Osteoblast (primary cell): ENCODE data around the gene RFTN1. TPM values are rescaled to one million over a fixed set of nuclear protein-coding genes. Genes with fewer than 3 reads are reported as not detected.

Experiments used
- DNase-seq: peaks from one replicate; pipeline ENCODE4 v3.0.0; 2011; ENCODE audit warnings: low spot score, mixed read lengths; ENCODE audit not compliant: insufficient read length; ENCODE audit errors: missing footprints
- H2AFZ ChIP-seq: 2 replicates; pipeline ENCODE4 v1.6.0; 2011; ENCODE audit warnings: mild to moderate bottlenecking, low read length
- H3K27ac ChIP-seq: 2 replicates; pipeline ENCODE4 v1.5.1; 2011; ENCODE audit warnings: mild to moderate bottlenecking, low read depth, low read length, moderate library complexity
- H3K27me3 ChIP-seq: 2 replicates; pipeline ENCODE4 v1.6.0; 2012; ENCODE audit warnings: mild to moderate bottlenecking, control low read depth, inconsistent platforms, low read length, moderate library complexity; ENCODE audit not compliant: insufficient read depth
- H3K36me3 ChIP-seq: 2 replicates; pipeline ENCODE4 v1.5.1; 2011; ENCODE audit warnings: mild to moderate bottlenecking, low read length, control low read depth, moderate library complexity; ENCODE audit not compliant: insufficient read depth
- H3K4me1 ChIP-seq: 2 replicates; pipeline ENCODE4 v1.5.1; 2011; ENCODE audit warnings: mild to moderate bottlenecking, low read length, control low read depth, moderate library complexity; ENCODE audit not compliant: insufficient read depth
- H3K4me2 ChIP-seq: 2 replicates; pipeline ENCODE4 v1.6.0; 2011; ENCODE audit warnings: mild to moderate bottlenecking, low read length; ENCODE audit not compliant: insufficient read depth
- H3K4me3 ChIP-seq: fragments of 200-600 bp; sonication (generic); 3 replicates; pipeline ENCODE4 v1.5.1; 2012; ENCODE audit warnings: mild to moderate bottlenecking, low read length, inconsistent platforms; ENCODE audit not compliant: insufficient read depth
- H3K79me2 ChIP-seq: 2 replicates; pipeline ENCODE4 v1.6.0; 2012; ENCODE audit warnings: mild to moderate bottlenecking, low read length, control low read depth, inconsistent platforms; ENCODE audit not compliant: insufficient read depth
- H3K9me3 ChIP-seq: 2 replicates; pipeline ENCODE4 v1.5.1; 2011; ENCODE audit warnings: low read depth, low read length, control low read depth
- H4K20me1 ChIP-seq: 2 replicates; pipeline ENCODE4 v1.6.0; 2012; ENCODE audit warnings: mild to moderate bottlenecking, low read length, control low read depth; ENCODE audit not compliant: insufficient read depth
- total RNA-seq: library from RNA; depleted of rRNA; stranded (reverse); fragments of >200 nt; gene quantifications from 2 replicates; pipeline ENCODE4 v1.2.3, GENCODE V29; 2012
- TF ChIP-seq, protein P1 (sequence below): IDR thresholded peaks from 2 replicates; pipeline ENCODE4 v1.5.1; 2011; ENCODE audit warnings: mild to moderate bottlenecking, low read depth, low read length, moderate library complexity; ENCODE audit errors: extremely low read depth

Gene RFTN1
- total RNA-seq, 1 donor, result 99.2 TPM

DNA sequence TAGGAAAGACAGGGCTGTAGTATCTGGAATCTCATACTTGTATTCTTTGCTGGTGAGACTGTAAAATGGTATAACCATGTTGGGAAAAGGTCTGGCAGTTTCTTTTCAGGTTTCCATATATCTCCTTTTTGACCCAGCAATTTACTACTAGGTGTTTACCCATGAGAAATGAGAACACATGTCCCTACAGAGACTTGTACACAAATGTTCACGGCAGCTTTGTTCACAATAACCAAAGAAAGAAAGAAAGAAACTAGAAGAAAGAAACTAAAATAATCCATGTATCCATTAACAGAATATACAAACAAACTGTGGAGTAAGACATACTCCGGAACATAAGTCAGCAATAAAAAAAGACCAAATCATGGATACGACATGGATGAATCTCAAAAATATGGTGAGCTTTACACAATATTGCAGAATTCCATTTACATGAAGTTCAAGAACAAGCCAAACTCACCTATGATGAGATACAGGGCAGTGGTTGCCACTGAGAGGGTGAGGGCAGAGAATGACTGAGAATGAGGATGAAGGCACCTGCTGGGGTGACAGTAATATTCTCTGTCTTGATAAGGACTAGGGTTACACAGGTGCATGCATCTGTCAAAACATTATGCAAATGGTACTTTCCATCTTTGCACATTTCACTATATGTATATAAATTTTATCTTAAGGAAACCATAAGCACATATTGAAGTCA lies 2.7 kb downstream of the RFTN1 start:
- Histone ChIP-seq H3K36me3 (peaks cover 4% of the 10 kb centered on the region), H3K27ac (peak overlapping the region; percentile 94), H3K4me2 (peak overlapping the region; percentile 84), H3K79me2 (peaks cover 66% of the 10 kb centered on the region), H3K9me3 (no peaks in the 10 kb centered on the region), H4K20me1 (peaks cover 35% of the 10 kb centered on the region), H3K27me3 (no peaks in the 10 kb centered on the region), H2AFZ (no peak overlapping the region), H3K4me3 (no peak overlapping the region), H3K4me1 (peaks cover 39% of the 10 kb centered on the region)
- TF ChIP-seq, protein P1, sequence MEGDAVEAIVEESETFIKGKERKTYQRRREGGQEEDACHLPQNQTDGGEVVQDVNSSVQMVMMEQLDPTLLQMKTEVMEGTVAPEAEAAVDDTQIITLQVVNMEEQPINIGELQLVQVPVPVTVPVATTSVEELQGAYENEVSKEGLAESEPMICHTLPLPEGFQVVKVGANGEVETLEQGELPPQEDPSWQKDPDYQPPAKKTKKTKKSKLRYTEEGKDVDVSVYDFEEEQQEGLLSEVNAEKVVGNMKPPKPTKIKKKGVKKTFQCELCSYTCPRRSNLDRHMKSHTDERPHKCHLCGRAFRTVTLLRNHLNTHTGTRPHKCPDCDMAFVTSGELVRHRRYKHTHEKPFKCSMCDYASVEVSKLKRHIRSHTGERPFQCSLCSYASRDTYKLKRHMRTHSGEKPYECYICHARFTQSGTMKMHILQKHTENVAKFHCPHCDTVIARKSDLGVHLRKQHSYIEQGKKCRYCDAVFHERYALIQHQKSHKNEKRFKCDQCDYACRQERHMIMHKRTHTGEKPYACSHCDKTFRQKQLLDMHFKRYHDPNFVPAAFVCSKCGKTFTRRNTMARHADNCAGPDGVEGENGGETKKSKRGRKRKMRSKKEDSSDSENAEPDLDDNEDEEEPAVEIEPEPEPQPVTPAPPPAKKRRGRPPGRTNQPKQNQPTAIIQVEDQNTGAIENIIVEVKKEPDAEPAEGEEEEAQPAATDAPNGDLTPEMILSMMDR, result no peak
- DNase-seq, result no peak

DNA sequence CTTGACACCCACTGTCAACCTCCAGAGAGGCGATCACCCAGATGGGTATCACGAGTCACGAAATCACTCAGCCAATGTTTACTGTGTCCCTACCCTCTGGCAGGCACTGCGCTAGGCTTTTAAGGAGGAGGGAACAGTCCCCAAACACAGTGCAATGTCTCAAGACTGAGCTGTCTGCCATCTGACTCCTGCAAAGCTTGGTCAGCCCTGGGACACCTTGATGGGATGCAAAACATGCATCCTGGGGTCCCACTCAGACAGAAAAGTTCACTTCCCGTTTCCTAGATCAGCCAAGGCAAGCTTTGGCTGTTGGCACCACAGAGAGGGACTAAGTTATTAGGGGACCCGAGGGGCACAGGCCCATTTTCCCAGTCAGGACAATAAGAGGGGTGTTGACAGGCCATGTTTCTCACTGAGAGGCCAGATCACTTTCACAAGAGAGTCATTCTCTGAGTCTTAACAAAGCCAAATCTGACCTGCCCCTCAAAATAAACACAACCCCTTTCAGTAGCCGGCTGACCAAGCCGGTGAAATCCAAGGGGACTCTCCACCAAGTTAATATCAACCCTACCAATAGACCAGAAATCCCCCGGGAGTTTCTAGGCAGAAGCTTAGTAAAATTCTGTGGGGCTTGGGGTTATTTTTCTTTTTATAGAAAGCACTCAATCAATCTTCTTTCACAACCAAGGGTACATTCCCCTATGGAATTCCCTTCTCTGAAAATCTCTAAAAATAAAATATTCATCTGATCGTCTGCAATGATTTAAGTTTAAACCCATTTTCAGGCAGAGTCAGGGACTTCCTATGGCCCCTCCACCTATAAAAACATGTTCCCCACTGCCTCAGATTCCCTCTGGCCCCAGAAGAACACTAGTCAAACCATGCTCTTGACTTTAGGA lies 3.5 kb downstream of the RFTN1 start:
- DNase-seq, result no peak
- TF ChIP-seq, protein P1, result no peak
- Histone ChIP-seq H3K79me2 (peaks cover 74% of the 10 kb centered on the region), H3K36me3 (peaks cover 4% of the 10 kb centered on the region), H4K20me1 (peaks cover 42% of the 10 kb centered on the region), H3K9me3 (no peaks in the 10 kb centered on the region), H2AFZ (no peak overlapping the region), H3K4me3 (no peak overlapping the region), H3K4me2 (peak overlapping the region; percentile 39), H3K27ac (peak overlapping the region; percentile 94), H3K4me1 (peaks cover 39% of the 10 kb centered on the region), H3K27me3 (no peaks in the 10 kb centered on the region)

DNA sequence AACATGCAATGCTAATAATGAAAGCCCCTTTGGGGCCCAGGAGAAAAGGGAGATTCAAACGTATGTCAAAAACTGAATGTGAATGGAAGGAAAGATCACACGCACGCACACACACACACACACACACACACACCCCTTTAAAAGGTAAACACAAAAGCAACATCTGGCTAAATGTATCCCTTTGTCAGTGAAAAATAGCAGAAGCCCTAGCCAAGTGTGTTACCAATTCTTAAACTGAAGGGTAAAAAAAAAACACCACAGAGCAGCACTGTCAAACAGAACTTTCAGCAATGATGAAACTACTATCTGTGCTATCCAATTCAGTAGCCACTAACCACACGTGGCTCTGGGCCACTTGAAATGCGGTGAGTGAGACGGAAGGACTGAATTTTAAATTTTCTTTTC lies 4.9 kb downstream of the RFTN1 start:
- Histone ChIP-seq H3K27me3 (no peaks in the 10 kb centered on the region), H3K27ac (no peak overlapping the region), H3K79me2 (peaks cover 87% of the 10 kb centered on the region), H3K9me3 (no peaks in the 10 kb centered on the region), H2AFZ (no peak overlapping the region), H3K4me2 (no peak overlapping the region), H3K4me1 (peaks cover 36% of the 10 kb centered on the region), H3K4me3 (no peak overlapping the region), H4K20me1 (peaks cover 55% of the 10 kb centered on the region), H3K36me3 (peaks cover 4% of the 10 kb centered on the region)
- no peak for DNase-seq
- TF ChIP-seq, protein P1, result no peak

DNA sequence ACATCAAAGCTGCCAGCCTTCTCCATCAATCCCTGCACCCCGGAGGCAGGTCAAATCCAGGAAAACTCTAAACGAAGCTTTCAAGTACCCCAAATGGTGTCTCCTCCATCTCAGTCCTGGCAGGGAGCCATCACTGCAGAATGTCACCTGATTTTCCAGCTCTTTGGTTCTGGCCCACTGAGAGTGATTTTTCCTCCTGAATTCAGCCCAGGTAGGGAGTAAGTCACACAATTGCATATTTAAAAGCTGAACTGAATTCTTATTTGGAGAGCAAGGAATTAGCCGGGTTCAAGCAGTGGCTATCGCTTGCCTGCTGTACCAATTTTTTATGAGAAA lies 5.3 kb downstream of the RFTN1 start:
- Histone ChIP-seq H3K79me2 (peaks cover 90% of the 10 kb centered on the region), H3K4me1 (peaks cover 36% of the 10 kb centered on the region), H3K27me3 (no peaks in the 10 kb centered on the region), H2AFZ (no peak overlapping the region), H3K27ac (no peak overlapping the region), H3K9me3 (no peaks in the 10 kb centered on the region), H3K4me3 (no peak overlapping the region), H3K36me3 (peaks cover 4% of the 10 kb centered on the region), H4K20me1 (peaks cover 58% of the 10 kb centered on the region), H3K4me2 (no peak overlapping the region)
- TF ChIP-seq, protein P1, result no peak
- DNase-seq, result no peak
